ENCODE data around the gene VAV2.

DNA sequence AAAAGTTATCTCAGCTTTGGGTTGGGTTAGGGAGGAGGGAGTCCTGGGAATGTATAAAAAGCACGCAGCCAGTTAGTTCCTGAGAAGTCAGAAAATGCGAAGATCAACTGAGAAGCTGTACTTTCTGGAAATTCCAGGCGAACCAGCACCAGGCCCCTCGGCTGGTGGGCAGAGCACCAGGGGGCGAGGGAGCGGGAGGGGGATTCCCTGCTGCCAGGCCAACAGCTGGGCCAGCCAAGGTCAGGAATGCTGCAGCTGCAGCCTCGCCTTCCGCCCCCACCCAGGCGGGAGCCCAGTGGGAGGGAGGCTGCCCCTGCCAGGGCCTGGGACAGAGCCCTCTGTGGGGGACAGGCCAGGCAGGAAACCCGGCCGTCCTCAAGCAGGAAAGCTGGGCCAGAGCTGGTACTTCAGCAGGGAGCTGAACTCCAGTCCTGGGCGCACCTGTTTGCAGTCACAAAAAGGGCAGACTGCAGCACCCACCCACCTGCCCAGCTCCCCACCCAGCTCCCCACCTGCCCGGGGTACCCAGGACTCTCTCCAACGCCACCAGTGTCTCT lies 35.5 kb downstream of the VAV2 start:
- TF ChIP-seq RAD21 (CRISPR knock-in tag; conservative IDR thresholded peaks at IDR 0.05 in 1 of 2, IDR thresholded peaks at IDR 0.05 in 1 of 2) = no peak
- no peak for TF ChIP-seq RFX5 (IDR thresholded peaks at IDR 0.05; ENCODE audit: low read depth, low read length)
- TF ChIP-seq ZBTB11 (CRISPR knock-in tag; IDR thresholded peaks at IDR 0.05) = no peak
- no peak for TF ChIP-seq EZH2 (IDR thresholded peaks at IDR 0.05; ENCODE audit: borderline replicate concordance, low read depth, low read length)
- TF ChIP-seq POLR2A (conservative IDR thresholded peaks at IDR 0.05) = no peak

Measured in K562 (cell line).